Measurements from ENCODE around the gene SEMA6A.

Gene SEMA6A

DNA sequence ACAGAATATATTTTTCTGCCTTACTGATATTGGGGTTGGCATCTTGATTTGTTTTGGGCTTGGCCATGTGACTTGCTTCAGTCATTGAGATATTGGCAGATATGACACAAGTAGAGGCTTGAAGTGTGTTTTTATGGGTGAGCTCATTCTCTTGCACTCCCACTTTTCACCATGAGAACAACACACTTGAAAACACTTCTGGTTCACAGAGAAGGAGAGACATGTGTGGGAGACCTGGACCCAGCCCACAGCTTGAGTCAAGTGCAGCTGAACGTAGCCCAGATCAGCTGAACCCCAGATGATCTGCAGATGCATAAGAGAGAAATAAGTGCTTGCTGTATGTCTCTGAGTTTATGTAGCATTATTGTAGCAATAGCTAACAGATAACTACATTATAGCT lies 155.4 kb downstream of the SEMA6A start:
- FAIRE-seq (no peak), DNase-seq (ENCODE audit: insufficient read length, low spot score) (no peak)
- no peak for TF ChIP-seq POLR2A (IDR thresholded peaks at IDR 0.05; ENCODE audit: low read depth, low read length)

DNA sequence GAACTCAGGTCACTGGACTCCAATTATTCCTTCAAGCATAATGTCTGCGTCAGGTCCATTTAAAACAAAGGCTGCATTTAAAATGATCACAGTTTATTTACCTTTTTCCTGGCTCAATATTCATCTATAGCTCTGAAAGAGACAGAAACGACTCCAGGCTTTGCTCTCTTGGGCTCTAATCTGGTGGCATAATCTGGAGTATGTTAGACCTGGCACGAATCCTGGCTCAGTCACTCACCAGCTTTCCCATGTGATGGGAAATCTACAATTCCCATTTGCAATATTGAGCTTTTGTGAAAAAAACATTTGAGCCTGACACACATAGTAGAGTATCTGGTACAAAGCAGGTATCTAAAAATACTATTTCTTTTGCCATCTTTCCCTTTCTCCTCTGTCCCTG lies 155.8 kb downstream of the SEMA6A start:
- DNase-seq (ENCODE audit: insufficient read length, low spot score) (no peak), FAIRE-seq (no peak)
- no peak for TF ChIP-seq POLR2A (IDR thresholded peaks at IDR 0.05; ENCODE audit: low read depth, low read length)

DNA sequence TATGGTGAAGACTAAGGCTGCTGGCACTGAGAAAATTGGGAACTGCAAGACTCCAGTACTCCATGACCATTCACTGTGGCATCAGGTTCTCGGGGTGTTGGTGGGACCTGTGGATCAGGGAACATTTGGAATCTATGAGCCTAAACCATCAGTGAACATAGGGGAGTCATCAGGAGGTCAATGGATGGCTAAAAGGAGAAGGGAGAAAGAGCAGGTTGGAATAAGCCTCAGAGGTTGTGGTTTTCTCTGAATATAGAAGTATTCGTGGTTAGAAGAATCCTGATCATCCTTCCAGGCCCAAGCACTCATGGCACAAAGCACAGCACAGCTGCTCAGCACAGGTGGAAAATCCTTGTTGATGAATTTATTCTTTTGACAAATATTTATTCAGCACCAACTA lies 156.6 kb downstream of the SEMA6A start:
- FAIRE-seq (no peak), DNase-seq (ENCODE audit: insufficient read length, low spot score) (no peak)
- no peak for TF ChIP-seq POLR2A (IDR thresholded peaks at IDR 0.05; ENCODE audit: low read depth, low read length)

DNA sequence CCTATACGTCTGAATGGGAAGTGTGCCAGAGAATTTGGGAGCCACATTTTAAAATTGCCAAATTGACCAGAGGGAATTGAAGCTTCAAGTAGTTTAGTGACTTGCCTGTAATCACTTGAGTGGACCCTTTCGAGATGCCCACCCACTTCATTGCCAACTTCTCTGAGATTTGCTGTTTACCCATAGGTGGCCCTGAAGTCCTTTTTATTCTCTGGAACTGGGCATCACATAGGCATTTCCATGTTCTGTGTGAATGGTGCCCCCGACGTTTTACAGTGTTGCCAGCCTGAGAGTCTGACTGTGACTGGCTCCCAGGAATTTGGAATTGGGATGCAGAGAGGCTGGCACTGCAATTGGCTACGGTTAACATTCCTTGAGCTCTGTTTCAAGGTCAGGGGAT lies 158.6 kb downstream of the SEMA6A start:
- no peak for TF ChIP-seq POLR2A (IDR thresholded peaks at IDR 0.05; ENCODE audit: low read depth, low read length)
- no peak for FAIRE-seq
- no peak for DNase-seq (ENCODE audit: insufficient read length, low spot score)

DNA sequence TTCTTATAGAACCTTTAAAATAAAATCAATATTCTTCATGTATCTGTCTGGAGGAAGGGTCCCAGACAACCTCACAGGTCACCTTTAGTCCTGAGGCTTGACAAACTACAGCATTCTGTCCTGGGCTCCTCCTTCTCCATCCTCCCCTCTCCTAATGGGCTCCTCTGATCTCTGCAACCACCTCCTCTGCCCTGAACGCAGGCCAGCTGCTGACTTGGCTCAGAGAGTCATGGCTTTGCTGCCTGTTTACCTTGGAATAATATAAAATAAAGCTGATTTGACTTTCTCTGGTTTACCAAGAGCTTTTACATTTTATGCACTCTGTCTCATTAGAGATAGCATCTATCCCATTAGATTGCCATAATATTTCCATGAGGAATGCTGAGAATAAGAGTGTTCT lies 159.4 kb downstream of the SEMA6A start:
- no peak for FAIRE-seq
- no peak for DNase-seq (ENCODE audit: insufficient read length, low spot score)
- TF ChIP-seq POLR2A (IDR thresholded peaks at IDR 0.05; ENCODE audit: low read depth, low read length) = no peak

DNA sequence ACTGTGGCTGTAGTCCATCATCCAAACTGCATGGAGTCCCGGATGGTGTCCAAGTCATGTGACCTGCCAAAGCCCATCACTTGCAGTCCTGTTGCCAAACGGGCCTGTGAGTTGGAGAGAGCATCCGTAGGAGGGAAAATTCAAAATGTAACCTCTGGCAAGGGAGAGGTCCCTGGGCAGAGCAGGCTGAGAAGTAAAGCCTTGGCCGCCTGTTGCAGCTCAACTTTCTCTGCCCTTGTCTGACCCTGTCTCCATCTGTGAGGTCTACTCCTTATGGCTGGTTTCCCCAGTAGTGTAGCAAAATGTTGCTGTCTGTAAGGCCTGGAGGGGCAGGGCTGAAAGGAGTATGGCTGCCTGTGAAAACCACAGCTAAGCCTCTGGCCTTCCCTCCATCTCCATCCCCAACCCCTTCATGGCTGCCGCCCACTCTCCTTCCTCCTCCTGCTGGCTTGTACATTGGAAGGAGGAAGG lies 163.5 kb downstream of the SEMA6A start:
- no peak for DNase-seq (ENCODE audit: insufficient read length, low spot score)
- no peak for FAIRE-seq
- no peak for TF ChIP-seq POLR2A (IDR thresholded peaks at IDR 0.05; ENCODE audit: low read depth, low read length)

DNA sequence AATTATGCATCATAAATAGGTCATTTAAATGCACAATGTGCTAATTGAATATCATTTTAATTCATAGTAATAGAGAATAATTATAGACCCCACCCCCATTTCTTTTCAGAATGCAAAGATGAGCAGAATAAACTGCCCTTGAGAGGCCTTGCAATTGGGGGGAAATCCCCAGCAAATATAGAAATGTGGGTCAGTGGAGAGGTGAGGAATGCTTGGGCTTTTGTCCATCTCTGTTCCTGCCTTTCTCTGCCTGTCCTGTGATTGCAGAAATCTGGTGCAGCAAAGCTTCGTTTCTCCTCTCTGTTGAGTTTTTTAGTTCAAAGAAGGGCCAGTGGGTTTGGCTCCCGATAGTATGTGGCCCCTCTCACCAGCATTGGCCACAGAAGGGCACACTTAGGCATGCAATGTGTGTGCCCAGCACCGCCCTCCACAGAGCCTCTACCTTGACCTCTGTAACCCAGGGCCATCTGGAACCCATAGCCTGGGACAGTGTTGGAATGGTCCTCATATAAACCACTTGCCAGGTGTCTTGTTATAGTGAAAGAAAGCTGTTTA lies 164.2 kb downstream of the SEMA6A start:
- FAIRE-seq (no peak), DNase-seq (ENCODE audit: insufficient read length, low spot score) (no peak)
- no peak for TF ChIP-seq POLR2A (IDR thresholded peaks at IDR 0.05; ENCODE audit: low read depth, low read length)

DNA sequence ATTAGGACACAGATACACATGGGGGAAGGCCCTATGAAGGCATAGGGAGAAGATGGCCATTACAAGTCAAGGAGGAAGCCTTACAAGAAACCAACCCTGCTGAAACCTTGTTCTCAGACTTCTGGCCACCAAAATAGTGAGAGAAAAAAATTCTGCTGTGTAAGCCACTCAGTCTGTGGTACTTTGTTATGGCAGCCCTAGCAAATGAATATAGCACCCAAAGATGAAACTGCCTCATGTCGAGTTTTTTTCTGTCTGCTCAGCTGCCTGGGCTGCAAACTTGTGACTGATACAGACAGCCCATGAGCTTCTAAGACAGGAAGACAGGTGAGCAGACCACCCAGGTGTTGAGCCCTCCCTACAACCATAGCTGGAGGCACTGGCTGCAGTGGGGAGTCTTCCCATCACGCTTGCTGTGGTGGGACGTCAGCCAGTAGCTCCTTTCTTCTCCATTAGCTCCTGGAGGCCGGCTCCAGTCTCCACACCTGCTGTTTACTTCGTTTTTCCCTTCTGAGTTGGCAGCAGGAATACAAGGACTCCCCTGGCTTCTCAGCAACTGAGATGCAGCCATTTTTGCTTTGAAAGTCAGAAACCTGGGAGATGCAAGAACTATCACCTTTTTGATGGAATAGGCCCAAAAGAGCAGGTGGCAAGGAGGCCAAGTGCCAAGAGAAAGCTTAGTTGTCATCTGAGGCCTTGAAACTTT lies 164.9 kb downstream of the SEMA6A start:
- FAIRE-seq (no peak), DNase-seq (ENCODE audit: insufficient read length, low spot score) (no peak)
- no peak for TF ChIP-seq POLR2A (IDR thresholded peaks at IDR 0.05; ENCODE audit: low read depth, low read length)

DNA sequence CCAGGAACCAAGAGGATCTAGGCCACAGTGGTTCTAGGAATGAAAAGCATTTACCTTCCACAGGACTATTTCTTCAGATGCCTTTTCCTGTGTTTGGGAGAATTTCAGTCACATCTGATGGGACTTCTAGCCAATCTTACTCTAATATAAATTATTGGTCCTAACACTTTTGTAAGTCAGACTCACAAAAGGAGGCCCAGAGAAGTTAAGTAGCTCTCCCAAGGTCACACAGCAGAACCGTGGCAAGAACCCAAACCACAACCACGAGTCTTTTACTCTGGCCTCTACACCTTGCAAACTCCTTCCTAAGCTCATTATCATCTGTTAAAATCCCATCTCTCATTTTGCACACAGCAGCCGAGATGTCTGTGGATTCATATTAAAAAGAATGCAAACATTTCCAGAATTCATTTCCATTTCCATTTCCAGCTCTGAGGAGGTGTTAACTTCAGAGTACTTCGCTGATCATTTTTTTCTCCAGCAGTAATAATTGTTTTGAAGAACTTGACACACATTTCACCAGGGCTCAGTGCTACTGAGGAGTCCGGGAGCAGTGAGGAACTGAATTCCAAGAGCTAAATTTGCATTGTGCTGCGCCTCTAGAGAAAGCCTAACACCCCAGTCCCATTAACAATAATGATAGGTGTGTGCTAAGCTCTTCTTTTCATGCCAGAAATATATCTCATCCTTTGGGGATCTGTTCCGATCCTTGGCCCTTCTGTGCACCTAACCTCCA lies 168.1 kb downstream of the SEMA6A start:
- TF ChIP-seq POLR2A (IDR thresholded peaks at IDR 0.05; ENCODE audit: low read depth, low read length) = no peak
- no peak for DNase-seq (ENCODE audit: insufficient read length, low spot score)
- FAIRE-seq = no peak

DNA sequence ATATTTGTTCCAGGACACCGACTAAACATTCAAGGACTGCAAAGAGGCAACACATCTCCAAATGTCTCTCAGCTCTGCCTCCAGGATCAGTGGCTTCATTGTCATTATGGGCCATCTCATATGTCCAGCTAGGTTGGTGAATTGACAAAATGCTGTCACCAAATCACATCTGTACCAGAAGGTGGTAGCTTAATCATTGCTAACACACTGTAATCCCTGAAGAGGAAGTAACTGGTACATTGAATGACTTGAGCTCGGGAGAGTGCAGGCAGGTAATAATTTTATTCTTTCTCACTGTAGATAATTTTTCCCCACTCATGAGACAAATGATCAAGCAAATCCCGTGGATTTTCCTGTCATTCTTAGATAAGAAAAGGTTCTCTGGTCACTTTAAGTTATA lies 169.8 kb downstream of the SEMA6A start:
- FAIRE-seq (no peak), DNase-seq (ENCODE audit: insufficient read length, low spot score) (no peak)
- TF ChIP-seq POLR2A (IDR thresholded peaks at IDR 0.05; ENCODE audit: low read depth, low read length) = no peak

DNA sequence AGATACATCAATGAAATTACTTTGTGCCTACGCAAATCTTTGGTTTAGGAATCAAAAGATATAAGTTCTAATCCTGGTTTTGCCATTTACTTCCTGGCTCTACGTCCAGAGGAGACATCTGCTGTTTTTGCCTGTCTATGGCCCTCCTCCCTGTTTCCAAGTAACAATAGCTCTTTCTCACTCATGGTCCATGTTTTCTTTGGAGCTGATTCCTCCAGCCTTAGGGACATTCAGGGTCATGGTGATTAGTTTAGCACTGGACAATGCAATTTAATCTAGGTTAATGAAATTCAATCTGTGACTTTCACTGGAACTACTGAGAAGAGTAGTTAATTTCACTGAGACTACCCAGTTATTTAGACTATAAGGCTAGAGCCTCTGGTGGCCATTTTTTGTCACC lies 170.6 kb downstream of the SEMA6A start:
- DNase-seq (ENCODE audit: insufficient read length, low spot score) = no peak
- no peak for FAIRE-seq
- no peak for TF ChIP-seq POLR2A (IDR thresholded peaks at IDR 0.05; ENCODE audit: low read depth, low read length)

DNA sequence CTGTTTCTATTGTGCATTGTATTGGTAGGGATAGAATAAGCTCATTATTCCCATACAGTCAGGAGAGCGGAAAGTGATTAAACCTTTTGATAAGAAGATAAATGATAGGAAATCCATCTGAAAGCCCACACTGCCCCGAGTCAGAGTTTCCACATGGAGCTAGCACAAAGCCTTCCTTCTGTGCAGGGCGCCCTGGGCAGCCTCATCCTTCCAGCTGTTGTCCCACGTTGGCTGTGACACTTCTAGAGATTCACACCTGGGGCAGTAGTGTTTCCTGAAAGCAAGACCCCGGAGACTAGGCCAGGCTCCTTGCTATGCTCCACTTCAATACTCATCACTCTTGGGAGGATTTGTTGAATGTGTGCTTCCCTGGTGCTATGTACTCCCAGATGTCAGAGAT lies 172.4 kb downstream of the SEMA6A start:
- FAIRE-seq = no peak
- TF ChIP-seq POLR2A (IDR thresholded peaks at IDR 0.05; ENCODE audit: low read depth, low read length) = no peak
- DNase-seq (ENCODE audit: insufficient read length, low spot score) = no peak

DNA sequence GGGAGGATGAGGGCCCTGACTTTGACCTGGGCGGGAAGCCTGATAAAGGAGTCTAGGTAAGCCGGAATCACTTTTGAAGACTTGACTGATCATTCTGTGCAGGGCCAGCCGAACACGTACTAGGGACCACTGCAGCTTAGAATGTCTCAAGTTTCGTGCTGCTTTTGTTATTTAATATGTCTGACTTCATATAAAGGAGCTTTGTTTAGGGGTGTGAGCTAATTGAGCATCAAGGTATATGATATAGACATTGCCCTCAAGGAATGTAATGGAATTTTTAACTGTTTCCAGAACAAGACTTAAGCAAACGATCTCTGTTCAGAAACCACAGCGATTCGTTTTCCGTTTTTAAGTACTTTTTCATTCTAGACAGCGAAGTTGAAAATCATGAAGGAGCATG lies 173.0 kb downstream of the SEMA6A start:
- FAIRE-seq (no peak), DNase-seq (ENCODE audit: insufficient read length, low spot score) (no peak)
- no peak for TF ChIP-seq POLR2A (IDR thresholded peaks at IDR 0.05; ENCODE audit: low read depth, low read length)

DNA sequence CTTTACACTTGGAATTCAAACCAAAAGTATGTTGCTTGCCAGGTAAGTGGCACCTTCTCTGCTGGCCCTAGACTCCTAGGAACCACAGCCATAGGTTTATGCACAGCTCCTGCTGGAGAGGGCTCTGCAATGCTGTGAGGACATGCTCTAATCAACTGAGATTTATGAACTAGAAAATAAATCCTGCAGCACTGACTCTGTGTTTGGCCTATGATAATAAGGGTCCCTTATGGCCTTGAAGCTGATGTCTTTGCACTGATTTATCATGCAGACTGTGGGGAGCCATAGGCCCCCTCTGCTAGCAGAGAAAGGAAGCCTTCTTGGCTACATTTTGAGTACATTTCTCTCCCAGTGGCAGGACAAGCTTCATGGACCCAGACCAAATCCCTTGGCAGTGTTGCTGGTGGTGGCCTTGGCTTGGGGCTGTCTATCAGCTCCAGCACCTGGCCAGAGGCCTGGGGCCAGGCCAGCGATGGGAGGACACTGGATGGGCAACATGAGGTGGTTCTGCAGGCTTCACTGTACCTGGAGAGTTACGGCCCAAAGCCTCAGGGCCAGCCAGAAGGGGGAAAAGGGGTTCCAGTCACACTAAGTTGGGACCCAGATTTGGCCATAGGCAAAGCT lies 178.0 kb downstream of the SEMA6A start:
- no peak for DNase-seq (ENCODE audit: insufficient read length, low spot score)
- no peak for TF ChIP-seq POLR2A (IDR thresholded peaks at IDR 0.05; ENCODE audit: low read depth, low read length)
- no peak for FAIRE-seq

All from H54 (cell line).